ENCODE data around the gene LAMB3. TPM values are rescaled to one million over a fixed set of nuclear protein-coding genes. Genes with fewer than 3 reads are reported as not detected.

LAMB3 gene
- total and polyA plus RNA-seq, 10 of the 15 experiments (the other 5 are each of a cell fraction or from before 2014, with no cell fraction given) = 0.04 to 1.8 (median 0.10) TPM; not detected in 1

- TF ChIP-seq PML (IDR thresholded peaks at IDR 0.05; ENCODE audit: low read length) = no peak
- no peak for TF ChIP-seq RUNX3 (IDR thresholded peaks at IDR 0.05; ENCODE audit: low read length)
- peak; percentile 87 for TF ChIP-seq SMC3 (IDR thresholded peaks at IDR 0.05; ENCODE audit: borderline replicate concordance, low read length)
- TF ChIP-seq SMAD1 (IDR thresholded peaks at IDR 0.05; ENCODE audit: low read depth, partially characterized antibody) = no peak
- TF ChIP-seq DPF2 (IDR thresholded peaks at IDR 0.05) = no peak
- no peak for TF ChIP-seq MEF2B (IDR thresholded peaks at IDR 0.05; ENCODE audit: partially characterized antibody, poor library complexity, severe bottlenecking)
- TF ChIP-seq EGR1 (IDR thresholded peaks at IDR 0.05; ENCODE audit: borderline replicate concordance in 1 of 2, low read depth in 2 of 2, low read length in 2 of 2) = no peak
- TF ChIP-seq CTCF (IDR thresholded peaks at IDR 0.05 in 2 of 3, conservative IDR thresholded peaks at IDR 0.05 in 1 of 3; ENCODE audit: control insufficient read depth in 2 of 3, extremely low read depth in 1 of 3, insufficient read depth in 1 of 3, low read depth in 3 of 3, low read length in 3 of 3) = peak; percentile 93 to 96 (median 94)
- no peak for TF ChIP-seq TAF1 (IDR thresholded peaks at IDR 0.05; ENCODE audit: borderline replicate concordance, low read depth, low read length)
- TF ChIP-seq BMI1 (IDR thresholded peaks at IDR 0.05; ENCODE audit: borderline replicate concordance) = peak; percentile 62
- peak; percentile 86 for TF ChIP-seq RAD21 (IDR thresholded peaks at IDR 0.05; ENCODE audit: insufficient read depth, low read depth, low read length)
- no peak for TF ChIP-seq ETV6 (conservative IDR thresholded peaks at IDR 0.05 in 1 of 2, IDR thresholded peaks at IDR 0.05 in 1 of 2; ENCODE audit: borderline replicate concordance in 1 of 2, low read depth in 1 of 2)
- no peak for TF ChIP-seq E2F4 (IDR thresholded peaks at IDR 0.05; ENCODE audit: low read depth, low read length)
- TF ChIP-seq PKNOX1 (IDR thresholded peaks at IDR 0.05) = no peak
- TF ChIP-seq EZH2 (IDR thresholded peaks at IDR 0.05; ENCODE audit: borderline replicate concordance, control insufficient read depth, low read depth, low read length) = no peak
- no peak for TF ChIP-seq SREBF2 (IDR thresholded peaks at IDR 0.05; ENCODE audit: low read length)
- TF ChIP-seq ELK1 (IDR thresholded peaks at IDR 0.05; ENCODE audit: low read depth, low read length) = no peak
Observed at GRCh38 chr1:209576392-209577197, 75.6 kb downstream of the LAMB3 start (continued).
